ENCODE data around the gene DST. TPM values are rescaled to one million over a fixed set of nuclear protein-coding genes. Genes with fewer than 3 reads are reported as not detected.

Gene DST
- total RNA-seq, 1 experiment from 2014 or later, result 144 TPM

GRCh38 chr6:56550301-56550700 lies 92.4 kb downstream of the DST start:
- ChIA-PET RAD21 (ENCODE audit: low non-redundant PET in 1 of 2, low total read pairs in 2 of 2, uncharacterized antibody in 2 of 2, unreplicated experiment in 2 of 2) (no interaction called here), POLR2A (no interaction called here), CTCF (no interaction called here)
- Histone ChIP-seq H3K27ac (ENCODE audit: low read depth, low read length) (no peak overlapping the region), H3K79me2 (ENCODE audit: insufficient read depth, low read length) (peaks cover 36% of the 10 kb centered on the region), H3K9me3 (ENCODE audit: control insufficient read depth in 1 of 2, insufficient read depth in 1 of 2, low read depth in 1 of 2, low read length in 2 of 2) (no peaks in the 10 kb centered on the region), H3K4me2 (ENCODE audit: low read length) (no peak overlapping the region), H3K27me3 (ENCODE audit: insufficient read depth, low read length) (no peaks in the 10 kb centered on the region), H3K36me3 (ENCODE audit: control insufficient read depth in 1 of 2, insufficient read depth in 2 of 2, low read length in 2 of 2) (peaks cover 8 to 20% of the 10 kb centered on the region in 2 experiments), H3K4me3 (replicated peaks in 1 of 2; ENCODE audit: low read depth in 1 of 2, low read length in 2 of 2) (no peak overlapping the region), H3K4me1 (ENCODE audit: control insufficient read depth in 1 of 2, insufficient read depth in 2 of 2, low read length in 2 of 2) (no peaks in the 10 kb centered on the region; a peak in 1 of 4 replicates), H4K20me1 (ENCODE audit: insufficient read depth) (no peaks in the 10 kb centered on the region), H2AFZ (ENCODE audit: low read depth, low read length, poor library complexity, severe bottlenecking) (no peak overlapping the region), H3K9ac (ENCODE audit: low read length) (no peak overlapping the region), H3K9me2 (ENCODE audit: insufficient read depth) (no peaks in the 10 kb centered on the region)
- TF ChIP-seq EZH2phosphoT487 (IDR thresholded peaks at IDR 0.05; ENCODE audit: borderline replicate concordance), result no peak
- TF ChIP-seq ATF3 (IDR thresholded peaks at IDR 0.05), result no peak
- no peak for TF ChIP-seq CTCF (IDR thresholded peaks at IDR 0.05 in 2 of 3, conservative IDR thresholded peaks at IDR 0.05 in 1 of 3; ENCODE audit: borderline replicate concordance in 1 of 3, insufficient read depth in 1 of 3, low read depth in 2 of 3, low read length in 2 of 3)
- TF ChIP-seq POLR2A (IDR thresholded peaks at IDR 0.05; ENCODE audit: borderline replicate concordance, extremely low read depth, insufficient read depth, insufficient read length), result no peak
- no peak for TF ChIP-seq SIN3A (IDR thresholded peaks at IDR 0.05; ENCODE audit: low read depth)
- TF ChIP-seq ZFX (IDR thresholded peaks at IDR 0.05), result no peak
- TF ChIP-seq CEBPB (IDR thresholded peaks at IDR 0.05; ENCODE audit: low read depth), result no peak
- no peak for TF ChIP-seq REST (IDR thresholded peaks at IDR 0.05; ENCODE audit: low read depth)
- no peak for TF ChIP-seq SP1 (IDR thresholded peaks at IDR 0.05; ENCODE audit: low read depth)
- no peak for TF ChIP-seq CBX3 (IDR thresholded peaks at IDR 0.05; ENCODE audit: low read depth)
- no peak for TF ChIP-seq JUND (IDR thresholded peaks at IDR 0.05)
- no peak for TF ChIP-seq SRF (IDR thresholded peaks at IDR 0.05; ENCODE audit: low read depth)
- TF ChIP-seq YY1 (IDR thresholded peaks at IDR 0.05; ENCODE audit: extremely low read depth, insufficient replicate concordance, low read depth, low read length), result no peak
- TF ChIP-seq EZH2 (IDR thresholded peaks at IDR 0.05), result no peak
- TF ChIP-seq MAX (IDR thresholded peaks at IDR 0.05), result no peak
- TF ChIP-seq RAD21 (IDR thresholded peaks at IDR 0.05; ENCODE audit: low read depth), result no peak
- TF ChIP-seq ELF1 (IDR thresholded peaks at IDR 0.05; ENCODE audit: borderline replicate concordance, low read depth), result no peak
- intact Hi-C loops (cut with micrococcal nuclease), result no loop called here
- no TSS peak for BruUV-seq (replicated peaks)
- ATAC-seq (no peak), DNase-seq (ENCODE audit: low read depth, low spot score) (no peak)
